Retinal pigment epithelial cell (primary cell): Measurements from ENCODE around the gene TRIM41.
"Not testable (repeated sequence)": the region's sequence is repeated elsewhere in the genome, so short reads cannot be mapped to it uniquely, and the experiment has no call there.

ENCODE experiments used
- DNase-seq: peaks from one replicate; pipeline ENCODE4 v3.0.0-alpha.2; 2010; ENCODE audit warnings: low read depth
- H3K4me3 ChIP-seq: 2 replicates; pipeline ENCODE4 v1.5.1; 2011; ENCODE audit warnings: mild to moderate bottlenecking, low read length, control low read depth, moderate library complexity
- TF ChIP-seq, protein P1 (sequence below): conservative IDR thresholded peaks from 2 replicates; pipeline ENCODE4 v1.5.1; 2011; ENCODE audit warnings: low read depth, low read length, control low read depth, inconsistent platforms

The TRIM41 gene

DNA sequence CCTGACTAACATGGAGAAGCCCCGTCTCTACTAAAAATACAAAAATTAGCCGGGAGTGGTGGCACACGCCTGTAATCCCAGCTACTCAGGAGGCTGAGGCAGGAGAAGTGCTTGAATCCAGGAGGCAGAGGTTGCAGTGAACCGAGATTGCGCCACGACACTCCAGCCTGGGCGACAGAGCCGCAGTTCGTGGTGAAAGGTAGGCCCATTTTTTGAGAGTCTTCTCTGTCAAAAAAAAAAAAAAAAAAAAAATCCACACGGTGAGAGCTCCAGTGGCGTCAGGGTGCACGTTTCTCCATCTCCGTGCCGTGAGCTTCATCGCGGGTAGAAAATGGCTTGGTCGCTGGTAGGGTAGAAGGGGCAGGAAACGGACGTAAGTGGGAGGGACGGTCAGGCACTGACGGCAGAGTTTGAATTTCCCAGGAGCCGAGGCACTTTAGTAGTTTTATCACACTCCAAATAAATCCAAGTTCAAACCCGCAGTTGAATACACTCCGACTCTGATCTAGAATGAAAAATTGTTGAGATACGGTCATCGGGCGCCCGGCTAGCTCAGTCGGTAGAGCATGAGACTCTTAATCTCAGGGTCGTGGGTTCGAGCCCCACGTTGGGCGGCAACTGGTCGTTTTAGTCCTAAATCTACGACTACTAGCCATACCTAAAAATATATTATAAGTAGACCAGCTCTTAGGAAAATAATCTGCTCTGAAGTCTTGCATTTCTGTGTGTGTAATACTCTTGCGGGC lies 15.7 kb upstream of the TRIM41 start:
- TF ChIP-seq, protein P1, sequence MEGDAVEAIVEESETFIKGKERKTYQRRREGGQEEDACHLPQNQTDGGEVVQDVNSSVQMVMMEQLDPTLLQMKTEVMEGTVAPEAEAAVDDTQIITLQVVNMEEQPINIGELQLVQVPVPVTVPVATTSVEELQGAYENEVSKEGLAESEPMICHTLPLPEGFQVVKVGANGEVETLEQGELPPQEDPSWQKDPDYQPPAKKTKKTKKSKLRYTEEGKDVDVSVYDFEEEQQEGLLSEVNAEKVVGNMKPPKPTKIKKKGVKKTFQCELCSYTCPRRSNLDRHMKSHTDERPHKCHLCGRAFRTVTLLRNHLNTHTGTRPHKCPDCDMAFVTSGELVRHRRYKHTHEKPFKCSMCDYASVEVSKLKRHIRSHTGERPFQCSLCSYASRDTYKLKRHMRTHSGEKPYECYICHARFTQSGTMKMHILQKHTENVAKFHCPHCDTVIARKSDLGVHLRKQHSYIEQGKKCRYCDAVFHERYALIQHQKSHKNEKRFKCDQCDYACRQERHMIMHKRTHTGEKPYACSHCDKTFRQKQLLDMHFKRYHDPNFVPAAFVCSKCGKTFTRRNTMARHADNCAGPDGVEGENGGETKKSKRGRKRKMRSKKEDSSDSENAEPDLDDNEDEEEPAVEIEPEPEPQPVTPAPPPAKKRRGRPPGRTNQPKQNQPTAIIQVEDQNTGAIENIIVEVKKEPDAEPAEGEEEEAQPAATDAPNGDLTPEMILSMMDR = no peak
- no peak for DNase-seq
- H3K4me3 ChIP-seq = peak overlapping the region; percentile 67

DNA sequence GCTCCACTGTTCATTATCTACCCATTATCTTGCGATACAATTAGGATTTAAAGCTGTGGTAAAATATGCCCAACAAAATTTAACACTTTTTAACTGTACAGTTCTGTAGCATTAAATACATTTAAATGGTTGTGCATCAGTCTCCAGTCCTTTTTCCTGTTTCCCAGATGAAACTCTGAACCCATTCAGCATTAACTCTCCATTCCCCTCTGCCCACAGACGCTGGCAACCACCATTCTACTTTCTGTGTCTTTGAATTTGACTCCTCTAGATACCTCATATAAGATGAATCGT lies 15.2 kb upstream of the TRIM41 start:
- H3K4me3 ChIP-seq = no peak overlapping the region
- TF ChIP-seq, protein P1 = no peak
- no peak for DNase-seq

DNA sequence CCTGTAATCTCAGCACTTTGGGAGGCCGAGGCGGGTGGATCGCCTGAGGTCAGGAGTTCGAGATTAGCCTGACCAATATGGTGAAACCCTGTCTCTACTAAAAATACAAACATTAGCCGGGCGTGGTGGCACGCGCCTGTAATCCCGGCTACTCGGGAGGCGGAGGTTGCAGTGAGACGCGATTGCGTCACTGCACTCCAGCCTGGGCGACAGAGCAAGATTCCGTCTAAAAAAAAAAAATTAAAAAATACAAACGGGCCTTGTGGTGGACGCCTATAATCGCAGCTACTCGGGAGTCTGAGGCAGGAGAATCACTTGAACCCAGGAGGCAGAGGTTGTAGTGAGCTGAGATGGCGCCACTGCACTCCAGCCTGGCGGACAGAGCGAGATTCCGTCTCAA lies 14.1 kb upstream of the TRIM41 start:
- H3K4me3 ChIP-seq, DNase-seq: not testable (repeated sequence)

DNA sequence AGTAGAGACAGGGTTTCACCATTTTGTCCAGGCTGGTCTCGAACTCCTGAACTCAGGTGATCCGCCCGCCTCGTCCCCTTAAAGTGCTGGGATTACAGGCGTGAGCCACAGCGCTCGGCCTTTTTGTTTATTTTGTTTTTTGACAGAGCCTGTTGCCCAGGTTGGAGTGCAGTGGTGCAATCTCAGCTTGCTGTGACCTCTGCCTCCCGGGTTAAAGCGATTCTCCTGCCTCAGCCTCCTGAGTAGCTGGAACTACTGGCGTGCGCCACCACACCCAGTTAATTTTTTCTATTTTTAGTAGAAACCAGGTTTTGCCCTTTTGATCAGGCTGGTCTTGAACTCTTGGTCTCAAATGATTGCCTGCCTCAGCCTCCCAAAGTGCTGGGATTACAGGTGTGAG lies 12.9 kb upstream of the TRIM41 start:
- DNase-seq, H3K4me3 ChIP-seq: not testable (repeated sequence)

DNA sequence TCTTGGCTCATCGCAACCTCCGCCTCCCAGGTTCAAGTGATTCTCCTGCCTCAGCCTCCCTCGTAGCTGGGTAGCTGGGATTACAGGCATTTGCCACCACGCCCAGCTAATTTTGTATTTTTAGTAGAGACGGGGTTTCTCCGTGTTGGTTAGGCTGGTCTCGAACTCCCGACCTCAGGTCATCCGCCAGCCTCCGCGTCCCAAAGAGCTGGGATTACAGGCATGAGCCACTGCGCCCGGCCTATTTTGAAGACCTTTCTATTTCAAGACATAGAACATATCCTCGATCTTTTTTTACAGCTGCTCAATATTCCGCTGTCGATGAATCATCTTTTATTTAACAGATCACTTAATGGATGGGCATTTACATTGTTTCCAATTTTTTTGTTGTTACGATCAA lies 12.4 kb upstream of the TRIM41 start:
- H3K4me3 ChIP-seq, DNase-seq: not testable (repeated sequence)

DNA sequence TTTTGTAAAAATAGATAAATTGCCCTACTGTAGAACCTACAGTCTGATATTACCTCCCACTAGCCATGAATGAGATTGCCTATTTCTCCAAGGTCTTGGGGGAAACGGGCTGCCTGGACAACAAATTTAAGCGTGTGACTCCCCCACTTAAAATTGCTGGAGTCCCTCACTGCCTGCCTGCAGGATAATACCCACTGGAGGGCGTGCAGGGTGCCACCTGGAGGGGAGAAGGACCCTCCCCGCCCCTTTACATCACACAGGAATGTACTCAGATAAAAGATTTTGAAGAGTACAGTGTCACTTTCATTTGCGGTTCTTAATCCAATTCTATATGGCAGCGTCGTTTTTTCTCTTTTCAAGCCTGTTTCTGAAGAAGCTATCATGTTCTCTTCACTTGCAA lies 11.9 kb upstream of the TRIM41 start:
- TF ChIP-seq, protein P1 = no peak
- no peak for DNase-seq
- no peak overlapping the region for H3K4me3 ChIP-seq

DNA sequence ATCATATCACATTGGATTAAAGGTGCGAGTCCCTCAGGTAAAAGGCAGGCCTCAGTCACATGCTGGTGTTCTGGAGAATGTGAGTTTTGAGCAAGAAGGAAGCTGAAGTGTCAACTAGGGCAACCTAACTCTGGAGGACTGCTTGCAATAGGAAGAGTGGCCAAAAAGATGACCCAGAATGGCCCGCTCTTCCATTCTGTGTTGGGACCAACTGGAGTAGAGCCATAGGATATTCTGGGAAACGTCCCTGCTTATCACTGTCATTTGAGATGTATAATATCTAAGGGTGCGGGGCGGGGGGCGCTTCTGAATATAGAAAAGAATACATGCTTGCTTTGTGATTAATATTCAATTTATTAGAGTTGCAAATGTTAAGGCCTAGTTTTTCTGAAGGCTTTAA lies 11.0 kb upstream of the TRIM41 start:
- TF ChIP-seq, protein P1 = no peak
- DNase-seq = no peak
- no peak overlapping the region for H3K4me3 ChIP-seq

DNA sequence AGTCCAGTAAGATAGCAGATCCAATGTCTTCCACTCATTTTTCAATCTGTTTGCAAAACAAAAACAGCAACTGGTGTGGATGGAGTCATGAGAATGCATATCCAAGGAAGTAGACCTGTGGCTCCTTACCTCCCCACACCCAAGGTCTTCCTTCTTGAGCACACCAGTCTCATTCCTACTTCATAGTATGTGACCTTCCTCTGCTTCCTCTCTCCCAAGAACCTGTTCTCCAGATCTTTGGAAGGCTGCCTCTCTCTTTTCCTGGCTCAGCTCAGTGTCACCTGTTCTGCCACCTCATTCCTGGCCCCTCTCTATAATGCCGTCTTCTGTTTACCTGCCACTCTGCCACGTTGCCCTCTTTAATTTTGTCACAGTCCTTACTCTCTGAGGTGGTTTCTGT lies 10.1 kb upstream of the TRIM41 start:
- TF ChIP-seq, protein P1 = no peak
- DNase-seq = no peak
- no peak overlapping the region for H3K4me3 ChIP-seq

DNA sequence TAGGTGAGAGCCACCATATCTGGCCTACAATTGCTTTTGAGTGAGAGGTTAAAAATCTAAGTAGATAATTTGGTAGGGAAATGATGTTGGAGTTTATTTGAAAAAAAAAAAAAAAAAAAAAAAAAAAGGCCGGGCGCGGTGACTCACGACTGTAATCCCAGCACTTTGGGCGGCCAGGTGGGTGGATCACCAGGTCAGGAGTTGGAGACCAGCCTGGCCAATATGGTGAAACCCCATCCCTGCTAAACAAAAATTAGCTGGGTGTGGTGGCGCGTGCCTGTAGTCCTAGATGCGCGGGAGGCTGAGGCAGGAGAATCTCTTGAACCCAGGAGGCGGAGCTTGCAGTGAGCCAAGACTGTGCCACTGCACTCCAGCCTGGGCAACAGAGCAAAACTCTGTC lies 8.8 kb upstream of the TRIM41 start:
- not testable (repeated sequence) for DNase-seq

More for the DNA sequence above, 8.8 kb upstream of the TRIM41 start:
- H3K4me3 ChIP-seq = not testable (repeated sequence)
